ENCODE data around the gene GDF11. TPM values are rescaled to one million over a fixed set of nuclear protein-coding genes. Genes with fewer than 3 reads are reported as not detected.

GDF11 gene
- total RNA-seq, 1 donor from 2014 or later: 50.3 TPM

DNA sequence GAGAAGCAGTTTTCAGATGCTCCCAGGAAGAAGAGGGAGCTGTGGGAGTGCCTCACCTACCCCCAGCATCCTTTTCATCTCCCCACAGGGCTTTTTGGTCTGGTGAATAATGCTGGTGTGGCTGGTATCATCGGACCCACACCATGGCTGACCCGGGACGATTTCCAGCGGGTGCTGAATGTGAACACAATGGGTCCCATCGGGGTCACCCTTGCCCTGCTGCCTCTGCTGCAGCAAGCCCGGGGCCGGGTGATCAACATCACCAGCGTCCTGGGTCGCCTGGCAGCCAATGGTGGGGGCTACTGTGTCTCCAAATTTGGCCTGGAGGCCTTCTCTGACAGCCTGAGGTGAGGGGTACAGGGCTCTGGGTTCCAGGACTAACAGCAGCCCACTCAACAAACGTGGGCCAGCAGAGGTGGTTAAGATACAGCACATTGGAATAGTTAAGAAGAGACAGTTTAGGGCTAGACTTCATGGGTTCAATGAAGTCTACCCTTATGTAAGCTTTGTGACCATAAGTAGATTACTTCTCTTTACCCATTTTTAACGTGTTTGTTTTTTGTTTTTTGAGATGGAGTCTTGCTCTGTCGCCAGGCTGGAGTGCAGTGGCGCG is 21.2 kb upstream of the GDF11 start:
- H3K36me3 Mint-ChIP-seq (ENCODE audit: insufficient read depth): peaks cover 6% of the 10 kb centered on the region
- no peak for DNase-seq (ENCODE audit: low spot score, unreplicated experiment)
- peaks cover 8% of the 10 kb centered on the region for H3K4me1 Mint-ChIP-seq (ENCODE audit: low read depth)
- no peaks in the 10 kb centered on the region for H3K9me3 Mint-ChIP-seq (ENCODE audit: low read depth)
- no peak overlapping the region for H3K27ac Mint-ChIP-seq
- no peak overlapping the region for H3K4me3 Mint-ChIP-seq (ENCODE audit: low read depth)
- H3K27me3 Mint-ChIP-seq: no peaks in the 10 kb centered on the region
- TF ChIP-seq, protein P1, sequence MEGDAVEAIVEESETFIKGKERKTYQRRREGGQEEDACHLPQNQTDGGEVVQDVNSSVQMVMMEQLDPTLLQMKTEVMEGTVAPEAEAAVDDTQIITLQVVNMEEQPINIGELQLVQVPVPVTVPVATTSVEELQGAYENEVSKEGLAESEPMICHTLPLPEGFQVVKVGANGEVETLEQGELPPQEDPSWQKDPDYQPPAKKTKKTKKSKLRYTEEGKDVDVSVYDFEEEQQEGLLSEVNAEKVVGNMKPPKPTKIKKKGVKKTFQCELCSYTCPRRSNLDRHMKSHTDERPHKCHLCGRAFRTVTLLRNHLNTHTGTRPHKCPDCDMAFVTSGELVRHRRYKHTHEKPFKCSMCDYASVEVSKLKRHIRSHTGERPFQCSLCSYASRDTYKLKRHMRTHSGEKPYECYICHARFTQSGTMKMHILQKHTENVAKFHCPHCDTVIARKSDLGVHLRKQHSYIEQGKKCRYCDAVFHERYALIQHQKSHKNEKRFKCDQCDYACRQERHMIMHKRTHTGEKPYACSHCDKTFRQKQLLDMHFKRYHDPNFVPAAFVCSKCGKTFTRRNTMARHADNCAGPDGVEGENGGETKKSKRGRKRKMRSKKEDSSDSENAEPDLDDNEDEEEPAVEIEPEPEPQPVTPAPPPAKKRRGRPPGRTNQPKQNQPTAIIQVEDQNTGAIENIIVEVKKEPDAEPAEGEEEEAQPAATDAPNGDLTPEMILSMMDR (IDR thresholded peaks at IDR 0.05; ENCODE audit: unreplicated experiment): no peak

DNA sequence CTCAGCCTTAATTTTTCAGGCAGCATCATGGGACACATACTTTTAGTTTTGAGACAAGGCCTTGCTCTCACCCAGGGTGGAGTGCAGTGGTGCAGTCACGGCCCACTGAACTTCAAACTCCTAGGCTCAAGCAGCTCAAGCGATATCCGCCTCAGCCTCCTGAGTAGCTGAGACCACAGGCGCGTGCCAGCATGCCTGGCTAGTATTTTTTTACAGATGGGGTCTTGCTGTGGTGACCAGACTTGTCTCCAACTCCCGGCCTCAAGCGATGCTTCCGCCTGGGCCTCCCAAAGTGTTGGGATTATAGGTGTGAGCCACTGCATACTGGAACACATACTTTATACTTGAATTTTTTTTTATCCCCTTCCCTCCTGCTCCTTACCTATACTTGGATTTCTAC is 20.0 kb upstream of the GDF11 start:
- peaks cover 16% of the 10 kb centered on the region for H3K4me1 Mint-ChIP-seq (ENCODE audit: low read depth)
- no peak overlapping the region for H3K4me3 Mint-ChIP-seq (ENCODE audit: low read depth)
- no peak overlapping the region for H3K27ac Mint-ChIP-seq
- H3K36me3 Mint-ChIP-seq (ENCODE audit: insufficient read depth): peaks cover 6% of the 10 kb centered on the region
- H3K27me3 Mint-ChIP-seq: no peaks in the 10 kb centered on the region
- no peak for DNase-seq (ENCODE audit: low spot score, unreplicated experiment)
- TF ChIP-seq, protein P1 (IDR thresholded peaks at IDR 0.05; ENCODE audit: unreplicated experiment): no peak
- H3K9me3 Mint-ChIP-seq (ENCODE audit: low read depth): no peaks in the 10 kb centered on the region

DNA sequence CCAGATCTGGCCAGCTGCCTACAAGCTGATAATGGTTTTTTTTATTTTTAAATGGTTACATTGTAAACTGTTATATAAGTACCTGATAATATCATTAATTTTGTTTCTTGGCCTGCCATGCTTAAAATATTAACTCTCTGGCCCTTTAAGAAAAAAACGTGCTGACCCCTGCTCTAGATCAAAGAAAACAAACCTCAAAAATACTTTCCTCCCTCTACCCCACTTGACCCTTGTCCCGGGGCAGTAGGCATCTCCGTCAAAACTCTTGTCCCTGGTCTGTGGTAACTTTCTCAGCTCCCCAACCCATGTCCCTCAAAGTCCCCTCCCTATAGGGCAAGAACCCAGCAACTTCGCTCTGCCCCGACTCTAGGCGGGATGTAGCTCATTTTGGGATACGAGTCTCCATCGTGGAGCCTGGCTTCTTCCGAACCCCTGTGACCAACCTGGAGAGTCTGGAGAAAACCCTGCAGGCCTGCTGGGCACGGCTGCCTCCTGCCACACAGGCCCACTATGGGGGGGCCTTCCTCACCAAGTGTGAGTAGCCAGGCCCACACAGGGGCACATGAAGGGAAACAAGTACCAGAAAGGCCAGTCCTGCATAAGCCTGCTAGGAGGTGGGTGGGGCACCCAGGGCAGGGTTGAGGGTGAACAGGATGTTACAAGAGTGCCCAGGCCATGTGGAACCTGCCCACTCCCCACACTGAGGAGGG is 19.3 kb upstream of the GDF11 start:
- no peak for DNase-seq (ENCODE audit: low spot score, unreplicated experiment)
- Mint-ChIP-seq H3K27ac (no peak overlapping the region), H3K36me3 (ENCODE audit: insufficient read depth) (peaks cover 6% of the 10 kb centered on the region), H3K27me3 (no peaks in the 10 kb centered on the region), H3K4me1 (ENCODE audit: low read depth) (peaks cover 12% of the 10 kb centered on the region), H3K4me3 (ENCODE audit: low read depth) (no peak overlapping the region), H3K9me3 (ENCODE audit: low read depth) (no peaks in the 10 kb centered on the region)
- TF ChIP-seq, protein P1 (IDR thresholded peaks at IDR 0.05; ENCODE audit: unreplicated experiment): no peak

DNA sequence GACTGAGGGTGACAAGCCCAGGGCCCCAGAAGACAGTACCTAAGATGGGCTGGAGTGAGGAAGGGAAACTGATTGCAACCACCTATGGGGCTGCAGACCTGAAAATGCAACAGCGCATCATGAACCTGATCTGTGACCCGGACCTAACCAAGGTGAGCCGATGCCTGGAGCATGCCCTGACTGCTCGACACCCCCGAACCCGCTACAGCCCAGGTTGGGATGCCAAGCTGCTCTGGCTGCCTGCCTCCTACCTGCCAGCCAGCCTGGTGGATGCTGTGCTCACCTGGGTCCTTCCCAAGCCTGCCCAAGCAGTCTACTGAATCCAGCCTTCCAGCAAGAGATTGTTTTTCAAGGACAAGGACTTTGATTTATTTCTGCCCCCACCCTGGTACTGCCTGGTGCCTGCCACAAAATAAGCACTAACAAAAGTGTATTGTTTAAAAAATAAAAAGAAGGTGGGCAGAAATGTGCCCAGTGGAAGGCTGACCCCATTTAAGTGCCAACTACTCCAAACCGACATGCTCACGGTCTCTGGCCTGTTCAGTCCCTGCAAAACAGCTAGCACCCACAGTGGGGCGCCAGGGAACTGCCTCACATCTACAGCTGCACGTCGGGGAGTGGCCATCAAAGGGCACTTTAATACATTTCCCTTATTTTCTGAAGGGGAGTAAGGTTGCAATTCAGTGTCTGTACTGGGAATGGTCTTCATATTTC is 18.5 kb upstream of the GDF11 start:
- no peaks in the 10 kb centered on the region for H3K9me3 Mint-ChIP-seq (ENCODE audit: low read depth)
- H3K4me3 Mint-ChIP-seq (ENCODE audit: low read depth): no peak overlapping the region
- H3K4me1 Mint-ChIP-seq (ENCODE audit: low read depth): peaks cover 12% of the 10 kb centered on the region
- no peak overlapping the region for H3K27ac Mint-ChIP-seq
- DNase-seq (ENCODE audit: low spot score, unreplicated experiment): no peak
- H3K36me3 Mint-ChIP-seq (ENCODE audit: insufficient read depth): peaks cover 6% of the 10 kb centered on the region
- TF ChIP-seq, protein P1 (IDR thresholded peaks at IDR 0.05; ENCODE audit: unreplicated experiment): peak; percentile 55
- no peaks in the 10 kb centered on the region for H3K27me3 Mint-ChIP-seq

DNA sequence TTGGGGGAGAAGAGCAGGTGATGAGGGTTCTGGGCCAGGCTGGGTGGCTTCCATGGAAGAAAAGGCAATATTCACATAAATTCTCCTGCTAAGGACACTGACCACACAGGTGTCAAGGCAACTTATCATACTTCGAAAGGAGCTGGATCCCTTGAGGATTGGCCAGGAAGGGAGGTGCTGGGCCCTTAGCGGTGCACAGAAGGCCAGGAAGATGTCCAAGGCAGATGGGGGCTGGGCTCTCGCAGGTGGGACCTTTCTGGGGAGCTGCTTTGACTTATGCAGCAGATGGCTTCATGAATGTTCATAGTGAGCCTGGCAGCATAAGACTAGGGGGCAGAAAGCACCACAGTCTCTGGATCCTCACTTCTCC is 18.0 kb upstream of the GDF11 start:
- DNase-seq (ENCODE audit: low spot score, unreplicated experiment): no peak
- H3K27me3 Mint-ChIP-seq: no peaks in the 10 kb centered on the region
- no peaks in the 10 kb centered on the region for H3K9me3 Mint-ChIP-seq (ENCODE audit: low read depth)
- TF ChIP-seq, protein P1 (IDR thresholded peaks at IDR 0.05; ENCODE audit: unreplicated experiment): no peak
- H3K27ac Mint-ChIP-seq: no peak overlapping the region
- peaks cover 6% of the 10 kb centered on the region for H3K36me3 Mint-ChIP-seq (ENCODE audit: insufficient read depth)
- H3K4me3 Mint-ChIP-seq (ENCODE audit: low read depth): no peak overlapping the region
- peaks cover 17% of the 10 kb centered on the region for H3K4me1 Mint-ChIP-seq (ENCODE audit: low read depth)

Measured in progenitor cell of endocrine pancreas (in vitro differentiated cells).